Neural progenitor cell (in vitro differentiated cells): ENCODE results near the gene INSRR. TPM values are rescaled to one million over a fixed set of nuclear protein-coding genes. Genes with fewer than 3 reads are reported as not detected.
A peak's percentile ranks its signal among the peaks of the same experiment; 100 is the strongest.

ENCODE experiments used
- DNase-seq: peaks from one replicate; pipeline ENCODE4 v3.0.0-alpha.2; 2016; ENCODE audit warnings: low spot score
- H2AFZ ChIP-seq: fragments of 200-600 bp; sonication (generic); replicated peaks from 2 replicates; pipeline ENCODE4 v1.6.1; 2016; ENCODE audit warnings: antibody characterized with exemption
- H3F3A ChIP-seq: fragments of 200-600 bp; sonication (generic); 2 replicates; pipeline ENCODE4 v1.6.1; 2016; ENCODE audit warnings: antibody characterized with exemption, low read depth
- H3K27ac ChIP-seq: fragments of 200-600 bp; sonication (generic); 2 replicates; pipeline ENCODE4 v1.5.1; 2016; ENCODE audit warnings: mild to moderate bottlenecking
- H3K27me3 ChIP-seq: fragments of 200-600 bp; sonication (generic); 2 replicates; pipeline ENCODE4 v1.6.1; 2016; ENCODE audit warnings: mild to moderate bottlenecking, moderate library complexity
- H3K36me3 ChIP-seq: fragments of 200-600 bp; sonication (generic); 2 replicates; pipeline ENCODE4 v1.5.1; 2016
- H3K4me1 ChIP-seq: fragments of 200-600 bp; sonication (generic); 2 replicates; pipeline ENCODE4 v1.6.1; 2016; ENCODE audit warnings: mixed run types
- H3K4me2 ChIP-seq: fragments of 200-600 bp; sonication (generic); 2 replicates; pipeline ENCODE4 v1.6.1; 2016
- H3K4me3 ChIP-seq: fragments of 200-600 bp; sonication (generic); 2 replicates; pipeline ENCODE4 v1.5.1; 2016
- H3K79me2 ChIP-seq: fragments of 200-600 bp; sonication (generic); 2 replicates; pipeline ENCODE4 v1.6.1; 2016; ENCODE audit warnings: low read depth
- H3K9ac ChIP-seq: fragments of 200-600 bp; sonication (generic); 2 replicates; pipeline ENCODE4 v1.6.1; 2016
- H3K9me3 ChIP-seq: fragments of 200-600 bp; sonication (generic); 2 replicates; pipeline ENCODE4 v1.5.1; 2016; ENCODE audit warnings: low read depth
- H4K20me1 ChIP-seq: fragments of 200-600 bp; sonication (generic); 2 replicates; pipeline ENCODE4 v1.6.1; 2016; ENCODE audit warnings: low read depth
- H3K27ac Mint-ChIP-seq: 3 replicates; pipeline ENCODE4 v1.8.0; 2021; ENCODE audit warnings: mixed read lengths
- H3K27me3 Mint-ChIP-seq: 2 replicates; pipeline ENCODE4 v1.8.0; 2022; ENCODE audit warnings: low read depth, mild to moderate bottlenecking, inconsistent platforms, moderate library complexity, mixed read lengths; ENCODE audit not compliant: insufficient read depth
- H3K36me3 Mint-ChIP-seq: 3 replicates; pipeline ENCODE4 v1.8.0; 2021; ENCODE audit warnings: mixed read lengths
- H3K4me1 Mint-ChIP-seq: 3 replicates; pipeline ENCODE4 v1.8.0; 2021; ENCODE audit warnings: mixed read lengths
- H3K4me3 Mint-ChIP-seq: 3 replicates; pipeline ENCODE4 v1.8.0; 2021; ENCODE audit warnings: mild to moderate bottlenecking, moderate library complexity, mixed read lengths
- H3K9me3 Mint-ChIP-seq: 3 replicates; pipeline ENCODE4 v1.8.0; 2020; ENCODE audit warnings: mixed read lengths
- CTCF ChIP-seq: fragments of 200-600 bp; sonication (generic); IDR thresholded peaks from 2 replicates; pipeline ENCODE4 v1.5.1; 2017; ENCODE audit warnings: antibody characterized with exemption, mild to moderate bottlenecking
- EZH2 ChIP-seq: fragments of 200-600 bp; sonication (generic); IDR thresholded peaks from 2 replicates; pipeline ENCODE4 v1.6.1; 2017; ENCODE audit warnings: antibody characterized with exemption, mild to moderate bottlenecking, moderate library complexity
- EZH2phosphoT487 ChIP-seq: fragments of 200-600 bp; sonication (generic); IDR thresholded peaks from 2 replicates; pipeline ENCODE4 v1.6.1; 2017; ENCODE audit warnings: antibody characterized with exemption
- total RNA-seq: library from RNA; depleted of rRNA; stranded (reverse); fragments of >200 nt; gene quantifications from 2 replicates; pipeline ENCODE4 v1.2.3, GENCODE V29; 2015; ENCODE audit warnings: low replicate concordance

INSRR gene
- total RNA-seq, 1 donor from 2014 or later = not detected

GRCh38 chr1:156854634-156855033 is 4.3 kb downstream of the INSRR start:
- Histone ChIP-seq H3K79me2 (no peaks in the 10 kb centered on the region), H3K27me3 (peaks cover 100% of the 10 kb centered on the region), H3K4me1 (peaks cover 11% of the 10 kb centered on the region), H3F3A (peaks cover 13% of the 10 kb centered on the region), H3K4me3 (no peak overlapping the region), H4K20me1 (peaks cover 12% of the 10 kb centered on the region), H3K4me2 (no peak overlapping the region), H2AFZ (no peak overlapping the region), H3K9ac (no peak overlapping the region), H3K27ac (no peak overlapping the region), H3K9me3 (no peaks in the 10 kb centered on the region), H3K36me3 (no peaks in the 10 kb centered on the region)
- no peak for DNase-seq
- peaks cover 17% of the 10 kb centered on the region for H3K4me1 Mint-ChIP-seq
- H3K27ac Mint-ChIP-seq = no peak overlapping the region
- no peaks in the 10 kb centered on the region for H3K9me3 Mint-ChIP-seq
- peaks cover 47% of the 10 kb centered on the region for H3K27me3 Mint-ChIP-seq
- H3K36me3 Mint-ChIP-seq = no peaks in the 10 kb centered on the region
- no peak overlapping the region for H3K4me3 Mint-ChIP-seq
- TF ChIP-seq EZH2 = no peak
- peak; percentile 3 for TF ChIP-seq CTCF
- TF ChIP-seq EZH2phosphoT487 = no peak

- H3K9ac ChIP-seq = no peak overlapping the region
- no peaks in the 10 kb centered on the region for H3K9me3 Mint-ChIP-seq
- H3K79me2 ChIP-seq = no peaks in the 10 kb centered on the region
- peak overlapping the region; percentile 35 for H3K4me3 Mint-ChIP-seq
- H3K27me3 ChIP-seq = peaks cover 100% of the 10 kb centered on the region
- H3K4me1 Mint-ChIP-seq = peaks cover 18% of the 10 kb centered on the region
- peaks cover 11% of the 10 kb centered on the region for H3K4me1 ChIP-seq
- DNase-seq = no peak
- H3K36me3 ChIP-seq = no peaks in the 10 kb centered on the region
- H3K27me3 Mint-ChIP-seq = peaks cover 53% of the 10 kb centered on the region
- no peaks in the 10 kb centered on the region for H3K9me3 ChIP-seq
- no peak overlapping the region for H3K4me2 ChIP-seq
- H2AFZ ChIP-seq = no peak overlapping the region
- peaks cover 6% of the 10 kb centered on the region for H3F3A ChIP-seq
- peaks cover 4% of the 10 kb centered on the region for H4K20me1 ChIP-seq
- TF ChIP-seq EZH2phosphoT487 = no peak
- no peak for TF ChIP-seq EZH2
- TF ChIP-seq CTCF = no peak
- no peak overlapping the region for H3K27ac ChIP-seq
- no peak overlapping the region for H3K27ac Mint-ChIP-seq
- no peaks in the 10 kb centered on the region for H3K36me3 Mint-ChIP-seq
- no peak overlapping the region for H3K4me3 ChIP-seq
Observed at GRCh38 chr1:156853761-156854160, 5.2 kb downstream of the INSRR start.

- Histone ChIP-seq H3K27ac (no peak overlapping the region), H3F3A (no peaks in the 10 kb centered on the region), H4K20me1 (peaks cover 8% of the 10 kb centered on the region), H3K27me3 (peaks cover 100% of the 10 kb centered on the region), H3K9ac (no peak overlapping the region), H3K79me2 (no peaks in the 10 kb centered on the region), H3K4me2 (no peak overlapping the region), H2AFZ (no peak overlapping the region), H3K4me1 (peaks cover 11% of the 10 kb centered on the region), H3K4me3 (no peak overlapping the region), H3K36me3 (no peaks in the 10 kb centered on the region), H3K9me3 (no peaks in the 10 kb centered on the region)
- TF ChIP-seq CTCF (no peak), EZH2 (no peak), EZH2phosphoT487 (no peak)
- no peak for DNase-seq
- no peak overlapping the region for H3K27ac Mint-ChIP-seq
- H3K27me3 Mint-ChIP-seq = peaks cover 53% of the 10 kb centered on the region
- H3K4me1 Mint-ChIP-seq = peaks cover 20% of the 10 kb centered on the region
- H3K36me3 Mint-ChIP-seq = no peaks in the 10 kb centered on the region
- H3K9me3 Mint-ChIP-seq = no peaks in the 10 kb centered on the region
- peak overlapping the region; percentile 33 for H3K4me3 Mint-ChIP-seq
Observed at GRCh38 chr1:156852418-156852874, 6.5 kb downstream of the INSRR start.
